ENCODE measurements around the gene HSD3B7.

The HSD3B7 gene

DNA sequence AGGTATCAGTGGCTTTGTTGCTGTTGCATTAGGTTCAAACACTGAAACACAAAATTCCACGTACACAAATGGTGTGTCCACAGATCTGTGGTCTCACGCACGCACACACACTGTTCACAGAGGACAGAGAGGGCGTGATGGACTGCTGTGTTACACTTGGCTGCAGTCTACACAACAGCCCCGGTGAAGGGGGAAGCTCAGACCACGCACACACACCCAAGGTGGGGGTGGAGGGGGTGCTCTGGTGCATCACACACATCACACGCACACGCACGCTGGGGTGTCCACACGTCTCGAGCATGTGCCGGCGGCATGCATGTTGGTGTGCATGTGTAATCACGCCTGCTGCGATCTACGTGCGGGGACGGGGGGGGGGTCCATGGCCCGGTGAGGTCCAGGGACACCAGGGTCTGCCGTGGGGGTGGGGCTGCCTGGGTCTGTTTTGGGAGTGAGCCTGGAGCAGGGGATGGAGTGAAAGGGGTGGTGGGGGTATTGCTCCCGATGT is 7.3 kb downstream of the HSD3B7 start:
- TF ChIP-seq SIN3A (IDR thresholded peaks at IDR 0.05; ENCODE audit: borderline replicate concordance, insufficient read depth, low read length) (no peak), POLR2AphosphoS5 (IDR thresholded peaks at IDR 0.05; ENCODE audit: low read depth, low read length) (no peak), FOXP2 (optimal IDR thresholded peaks at IDR 0.05; ENCODE audit: borderline replicate concordance, extremely low read depth, extremely low read length, insufficient read depth) (no peak), TAF1 (IDR thresholded peaks at IDR 0.05; ENCODE audit: borderline replicate concordance, insufficient read depth, low read length) (no peak)
- TF ChIP-seq, protein P1, sequence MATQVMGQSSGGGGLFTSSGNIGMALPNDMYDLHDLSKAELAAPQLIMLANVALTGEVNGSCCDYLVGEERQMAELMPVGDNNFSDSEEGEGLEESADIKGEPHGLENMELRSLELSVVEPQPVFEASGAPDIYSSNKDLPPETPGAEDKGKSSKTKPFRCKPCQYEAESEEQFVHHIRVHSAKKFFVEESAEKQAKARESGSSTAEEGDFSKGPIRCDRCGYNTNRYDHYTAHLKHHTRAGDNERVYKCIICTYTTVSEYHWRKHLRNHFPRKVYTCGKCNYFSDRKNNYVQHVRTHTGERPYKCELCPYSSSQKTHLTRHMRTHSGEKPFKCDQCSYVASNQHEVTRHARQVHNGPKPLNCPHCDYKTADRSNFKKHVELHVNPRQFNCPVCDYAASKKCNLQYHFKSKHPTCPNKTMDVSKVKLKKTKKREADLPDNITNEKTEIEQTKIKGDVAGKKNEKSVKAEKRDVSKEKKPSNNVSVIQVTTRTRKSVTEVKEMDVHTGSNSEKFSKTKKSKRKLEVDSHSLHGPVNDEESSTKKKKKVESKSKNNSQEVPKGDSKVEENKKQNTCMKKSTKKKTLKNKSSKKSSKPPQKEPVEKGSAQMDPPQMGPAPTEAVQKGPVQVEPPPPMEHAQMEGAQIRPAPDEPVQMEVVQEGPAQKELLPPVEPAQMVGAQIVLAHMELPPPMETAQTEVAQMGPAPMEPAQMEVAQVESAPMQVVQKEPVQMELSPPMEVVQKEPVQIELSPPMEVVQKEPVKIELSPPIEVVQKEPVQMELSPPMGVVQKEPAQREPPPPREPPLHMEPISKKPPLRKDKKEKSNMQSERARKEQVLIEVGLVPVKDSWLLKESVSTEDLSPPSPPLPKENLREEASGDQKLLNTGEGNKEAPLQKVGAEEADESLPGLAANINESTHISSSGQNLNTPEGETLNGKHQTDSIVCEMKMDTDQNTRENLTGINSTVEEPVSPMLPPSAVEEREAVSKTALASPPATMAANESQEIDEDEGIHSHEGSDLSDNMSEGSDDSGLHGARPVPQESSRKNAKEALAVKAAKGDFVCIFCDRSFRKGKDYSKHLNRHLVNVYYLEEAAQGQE (IDR thresholded peaks at IDR 0.05; ENCODE audit: insufficient read depth in 1 of 2, low read depth in 2 of 2, low read length in 2 of 2): no peak

DNA sequence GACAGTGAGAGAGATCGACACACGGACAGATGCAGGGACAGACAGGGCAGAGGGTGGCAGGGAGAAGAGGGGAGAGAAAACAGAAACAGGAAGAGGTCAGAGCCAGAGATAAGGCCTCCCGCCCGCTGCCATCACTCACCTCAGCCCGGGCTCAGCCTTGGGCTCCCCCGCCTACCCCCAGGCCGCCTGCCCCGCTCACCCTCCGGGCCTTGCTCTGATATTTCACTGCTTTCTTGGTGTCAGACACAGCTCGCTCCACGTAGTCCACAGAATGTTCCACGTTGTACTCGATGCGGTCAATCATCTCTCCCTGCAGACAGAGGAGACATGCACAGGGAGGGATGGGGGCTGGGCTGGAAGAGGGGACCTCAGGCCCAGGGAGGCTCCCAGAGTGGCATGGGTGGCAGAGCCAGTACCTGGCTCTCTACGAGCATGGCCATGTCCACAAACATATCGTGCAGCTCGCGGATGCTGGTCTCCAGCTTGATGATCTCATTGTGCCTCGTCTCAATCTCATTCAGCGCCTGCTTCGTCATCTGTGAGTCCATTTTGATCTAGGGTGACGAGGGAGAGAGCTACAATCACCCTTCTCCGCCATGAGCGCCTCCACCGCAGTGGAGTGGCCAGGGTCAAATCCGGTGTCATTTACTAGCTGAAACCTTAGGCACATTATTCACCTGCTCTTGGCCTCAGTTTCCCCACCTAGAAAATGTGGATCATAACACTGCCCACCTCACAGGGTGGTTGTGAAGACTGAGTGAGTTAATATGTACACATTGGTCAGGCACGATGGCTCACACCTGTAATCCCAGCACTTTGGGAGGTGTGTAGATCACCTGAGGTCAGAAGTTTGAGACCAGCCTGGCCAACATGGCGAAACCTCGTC is 8.2 kb downstream of the HSD3B7 start:
- TF ChIP-seq POLR2AphosphoS5 (IDR thresholded peaks at IDR 0.05; ENCODE audit: low read depth, low read length) (no peak), TAF1 (IDR thresholded peaks at IDR 0.05; ENCODE audit: borderline replicate concordance, insufficient read depth, low read length) (no peak), FOXP2 (optimal IDR thresholded peaks at IDR 0.05; ENCODE audit: borderline replicate concordance, extremely low read depth, extremely low read length, insufficient read depth) (no peak), SIN3A (IDR thresholded peaks at IDR 0.05; ENCODE audit: borderline replicate concordance, insufficient read depth, low read length) (no peak)
- TF ChIP-seq, protein P1 (IDR thresholded peaks at IDR 0.05; ENCODE audit: insufficient read depth in 1 of 2, low read depth in 2 of 2, low read length in 2 of 2): no peak

DNA sequence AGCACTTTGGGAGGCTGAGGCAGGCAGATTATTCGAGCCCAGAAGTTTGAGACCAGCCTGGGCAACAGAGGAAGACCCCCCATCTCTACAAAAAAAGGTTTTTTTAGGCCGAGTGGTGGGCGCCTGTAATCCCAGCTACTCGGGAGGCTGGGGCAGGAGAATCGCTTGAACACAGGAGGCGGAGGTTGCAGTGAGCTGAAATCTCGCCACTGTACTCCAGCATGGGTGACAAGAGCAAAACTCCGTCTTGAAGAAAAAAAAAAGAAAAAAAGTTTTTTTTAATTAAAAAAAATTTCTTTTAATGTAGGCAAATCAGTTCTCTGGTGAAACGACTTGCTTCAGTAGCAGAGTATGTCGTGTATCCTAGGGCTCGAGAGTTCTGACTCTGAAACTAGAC is 10.9 kb downstream of the HSD3B7 start:
- TF ChIP-seq FOXP2 (optimal IDR thresholded peaks at IDR 0.05; ENCODE audit: borderline replicate concordance, extremely low read depth, extremely low read length, insufficient read depth) (no peak), TAF1 (IDR thresholded peaks at IDR 0.05; ENCODE audit: borderline replicate concordance, insufficient read depth, low read length) (no peak), POLR2AphosphoS5 (IDR thresholded peaks at IDR 0.05; ENCODE audit: low read depth, low read length) (no peak), SIN3A (IDR thresholded peaks at IDR 0.05; ENCODE audit: borderline replicate concordance, insufficient read depth, low read length) (no peak)
- TF ChIP-seq, protein P1 (IDR thresholded peaks at IDR 0.05; ENCODE audit: insufficient read depth in 1 of 2, low read depth in 2 of 2, low read length in 2 of 2): no peak

DNA sequence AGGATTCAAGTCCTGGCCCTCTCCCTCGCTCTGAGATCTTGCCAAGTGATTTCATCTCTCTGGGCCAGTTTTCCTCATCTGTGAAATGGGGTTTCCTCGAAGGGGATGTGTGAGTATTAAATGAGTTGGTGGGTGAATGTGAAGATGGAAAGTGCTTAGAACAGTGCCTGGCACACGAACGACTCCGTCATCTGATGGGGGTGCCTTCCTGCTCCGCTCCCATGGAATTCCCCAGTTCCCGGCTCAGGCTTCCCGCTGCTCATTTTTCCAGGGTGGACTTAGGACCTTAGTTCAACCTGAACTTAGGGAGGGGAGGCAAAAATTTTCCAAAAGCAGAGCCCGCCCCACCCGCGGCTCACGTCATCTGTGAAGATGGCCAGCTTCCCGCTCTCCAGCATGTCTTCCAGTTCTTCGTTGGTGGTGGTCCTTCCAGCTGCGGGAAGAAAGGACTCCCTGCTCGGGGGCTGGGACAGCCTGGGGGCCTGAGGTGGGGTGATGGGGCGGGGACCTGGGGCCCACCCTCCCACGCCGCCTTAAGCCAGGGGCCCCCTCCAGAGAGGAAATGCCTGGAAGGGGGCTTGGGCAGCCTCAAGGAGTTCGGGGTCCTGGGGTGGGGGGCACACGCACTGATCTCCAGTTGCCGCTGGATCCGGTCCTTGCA is 11.4 kb downstream of the HSD3B7 start:
- TF ChIP-seq TAF1 (IDR thresholded peaks at IDR 0.05; ENCODE audit: borderline replicate concordance, insufficient read depth, low read length) (no peak), FOXP2 (optimal IDR thresholded peaks at IDR 0.05; ENCODE audit: borderline replicate concordance, extremely low read depth, extremely low read length, insufficient read depth) (no peak), POLR2AphosphoS5 (IDR thresholded peaks at IDR 0.05; ENCODE audit: low read depth, low read length) (no peak), SIN3A (IDR thresholded peaks at IDR 0.05; ENCODE audit: borderline replicate concordance, insufficient read depth, low read length) (no peak)
- TF ChIP-seq, protein P1 (IDR thresholded peaks at IDR 0.05; ENCODE audit: insufficient read depth in 1 of 2, low read depth in 2 of 2, low read length in 2 of 2): no peak

Measured in PFSK-1 (cell line).